NCI-H345 (cell line): ENCODE data around the gene SHROOM1.
"Not testable (repeated sequence)": the region's sequence is repeated elsewhere in the genome, so short reads cannot be mapped to it uniquely, and the experiment has no call there.

Experiments
- DNase-seq: peaks from one replicate; lab custom pipeline; 2025; lab: John Stamatoyannopoulos, UW

Gene SHROOM1

DNA sequence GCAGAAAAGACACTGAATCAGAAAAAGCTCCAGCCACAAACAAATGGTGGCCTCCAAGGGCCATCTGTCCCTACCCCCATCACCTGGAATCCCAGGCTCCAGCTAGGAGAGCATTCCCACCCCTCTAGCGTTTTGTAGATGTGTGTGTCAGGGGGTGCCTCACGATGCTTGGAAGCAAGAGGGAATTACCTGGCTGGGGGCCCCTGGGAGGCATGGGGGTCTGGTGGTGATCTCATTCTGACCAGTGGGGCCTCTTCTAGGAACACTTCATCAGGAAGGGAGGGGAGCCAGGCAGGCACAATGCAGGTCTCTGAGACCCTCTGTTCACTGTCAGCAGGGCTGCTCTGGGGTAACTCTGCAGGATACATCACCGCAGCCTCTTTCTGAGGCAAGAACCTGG is 6.0 kb downstream of the SHROOM1 start:
- no peak for DNase-seq

DNA sequence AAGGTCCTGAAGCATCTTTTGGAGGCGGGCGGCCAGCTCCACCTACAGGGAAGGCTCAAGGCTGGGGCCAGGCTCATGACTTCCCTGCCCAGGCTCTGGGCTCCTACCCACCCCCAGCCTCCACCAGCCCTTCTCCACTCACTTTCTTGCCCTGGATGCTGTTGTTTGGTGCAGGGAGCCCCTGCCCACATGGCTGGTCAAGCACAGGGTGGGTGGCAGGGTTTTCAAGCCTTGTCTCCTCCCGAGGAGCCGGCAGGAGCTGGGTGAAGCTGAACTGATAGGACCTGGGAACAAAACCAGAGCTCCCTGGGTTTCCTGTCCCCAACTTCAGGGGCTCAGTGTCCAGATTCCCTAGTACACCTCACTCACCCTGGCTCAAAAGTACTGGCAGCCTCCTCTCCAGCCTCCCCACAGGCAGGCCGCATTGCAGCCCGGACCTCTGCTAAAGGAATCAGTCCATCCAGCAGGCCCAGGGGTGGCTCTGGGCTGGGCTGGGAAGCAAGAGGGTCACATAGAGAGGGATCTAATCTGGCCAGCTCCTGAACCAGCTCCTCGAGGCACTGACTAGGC is 6.9 kb downstream of the SHROOM1 start:
- no peak for DNase-seq

DNA sequence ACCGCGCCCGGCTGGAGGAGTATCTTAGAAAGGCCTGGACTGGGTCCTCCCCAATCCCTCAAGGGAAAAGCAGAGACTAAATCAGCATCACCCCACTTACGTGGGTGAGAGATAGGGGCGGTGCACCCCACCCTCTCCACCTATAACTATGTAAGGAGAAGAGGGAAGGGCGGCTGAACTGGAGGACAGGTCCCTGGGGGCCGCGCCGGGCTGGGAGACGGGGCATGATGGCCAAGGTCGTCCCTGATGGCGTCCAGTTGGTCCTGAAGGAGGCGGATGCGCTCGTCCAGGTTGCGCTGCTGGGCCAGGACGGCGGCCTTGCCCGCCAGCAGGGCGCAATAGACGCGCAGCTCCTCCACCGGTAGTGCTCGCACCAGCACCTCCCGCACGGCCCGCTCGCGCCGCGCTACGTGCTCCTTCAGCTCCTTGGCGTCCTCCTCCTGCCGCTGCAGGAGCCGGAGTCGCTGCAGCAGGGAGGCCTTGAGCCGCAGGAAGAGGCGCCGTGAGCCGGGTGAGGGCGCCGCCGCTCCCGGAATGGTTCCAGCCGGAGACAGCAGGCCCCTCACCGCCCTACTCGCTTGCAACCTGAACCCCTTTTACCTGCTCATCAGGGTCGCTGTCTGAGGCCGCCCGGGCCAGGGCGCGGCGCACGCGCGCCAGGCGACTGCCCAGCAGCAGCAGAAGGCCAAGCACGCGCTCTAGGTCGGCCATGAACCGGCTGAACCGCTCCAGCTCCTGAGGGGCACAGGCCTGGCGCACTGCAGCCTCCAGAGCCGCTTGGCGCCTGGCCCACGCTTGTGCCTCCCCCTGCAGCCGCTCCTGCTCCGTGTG is 7.6 kb downstream of the SHROOM1 start:
- DNase-seq, result no peak

DNA sequence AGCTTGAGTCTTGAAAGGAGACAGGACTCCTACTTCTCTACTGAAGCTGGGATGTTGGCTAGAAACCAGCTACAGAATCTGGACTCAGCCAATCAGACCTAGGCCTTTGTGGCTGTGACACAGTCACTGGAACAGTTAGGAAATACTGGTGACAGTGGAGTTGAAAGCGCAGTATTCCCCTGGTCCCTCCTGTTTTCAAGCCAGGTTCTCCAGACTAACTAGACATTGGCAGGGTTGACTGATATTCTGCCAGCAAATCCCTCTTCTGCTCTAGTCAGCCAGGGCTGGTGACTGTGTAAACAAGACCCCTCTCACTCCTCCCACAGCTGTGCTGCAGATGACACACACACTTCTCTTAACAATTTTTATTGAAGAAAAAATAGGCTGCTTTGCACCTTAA is 8.7 kb downstream of the SHROOM1 start:
- DNase-seq, result no peak

DNA sequence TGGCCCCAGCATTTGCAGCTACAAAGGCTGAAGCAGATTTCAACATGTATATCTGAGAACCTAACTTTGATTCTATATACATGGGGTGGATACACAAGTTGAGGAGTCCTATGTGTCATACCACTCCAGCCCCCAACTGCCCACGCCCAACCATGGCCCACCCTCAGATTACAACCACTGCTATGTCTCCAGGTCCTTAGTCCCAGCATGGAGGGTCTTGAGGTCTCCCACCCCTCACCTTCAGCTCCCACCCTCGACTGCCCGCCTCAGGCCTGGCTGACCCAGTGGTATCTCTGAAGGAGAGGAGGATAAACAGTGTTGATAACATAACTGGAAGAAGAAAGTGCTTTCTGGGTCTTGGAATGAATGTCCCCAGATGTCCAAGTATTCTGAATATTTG is 9.1 kb downstream of the SHROOM1 start:
- no peak for DNase-seq

DNA sequence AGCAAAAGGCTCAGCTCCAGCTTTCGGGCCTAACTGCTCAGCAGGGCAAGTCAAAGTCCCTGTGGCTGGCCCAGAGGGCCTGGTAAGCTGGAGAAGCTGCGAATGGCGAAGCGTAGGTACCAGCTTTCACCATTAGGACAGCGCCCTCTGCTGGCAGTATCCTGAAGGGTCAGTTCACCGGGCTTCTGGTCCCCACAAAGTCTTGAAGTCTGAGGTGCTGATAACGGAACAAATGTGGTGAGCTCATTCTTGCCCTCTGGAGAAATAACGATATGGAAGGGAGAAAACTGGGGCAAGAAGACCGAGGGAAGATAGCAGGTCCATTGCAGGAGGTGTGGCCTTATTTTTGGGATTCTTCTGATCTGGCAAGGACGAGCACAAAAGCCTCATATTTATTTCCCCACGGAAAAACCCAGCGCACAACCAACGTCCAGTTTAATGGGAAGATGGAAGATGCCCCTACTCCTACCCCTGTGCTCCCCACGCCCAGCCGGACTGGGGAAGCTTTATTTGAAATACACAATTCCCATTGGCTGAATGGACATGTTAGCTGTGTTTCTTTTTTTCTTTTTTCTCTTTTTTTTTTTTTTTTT is 10.2 kb downstream of the SHROOM1 start:
- DNase-seq, result peak; percentile 81

DNA sequence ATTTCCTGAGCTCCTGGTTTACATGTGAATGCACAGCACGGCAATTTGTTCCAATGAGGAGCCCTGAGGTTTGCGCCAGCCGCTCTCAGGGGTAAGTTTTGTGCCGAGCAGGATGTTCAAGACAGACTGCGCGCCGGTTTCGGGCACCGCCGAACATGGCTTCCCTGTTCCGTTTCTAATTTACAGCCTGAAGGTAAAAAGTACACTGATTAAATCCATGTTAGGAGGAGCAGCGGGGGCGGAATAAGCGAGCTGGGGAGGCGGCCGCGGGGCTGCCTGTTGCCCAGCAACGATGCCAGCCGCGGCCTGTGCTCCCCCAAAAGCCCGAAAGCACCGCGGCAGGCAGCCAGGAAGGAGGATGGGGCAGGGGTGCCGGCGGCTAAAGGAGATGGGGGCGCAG is 11.0 kb downstream of the SHROOM1 start:
- no peak for DNase-seq

DNA sequence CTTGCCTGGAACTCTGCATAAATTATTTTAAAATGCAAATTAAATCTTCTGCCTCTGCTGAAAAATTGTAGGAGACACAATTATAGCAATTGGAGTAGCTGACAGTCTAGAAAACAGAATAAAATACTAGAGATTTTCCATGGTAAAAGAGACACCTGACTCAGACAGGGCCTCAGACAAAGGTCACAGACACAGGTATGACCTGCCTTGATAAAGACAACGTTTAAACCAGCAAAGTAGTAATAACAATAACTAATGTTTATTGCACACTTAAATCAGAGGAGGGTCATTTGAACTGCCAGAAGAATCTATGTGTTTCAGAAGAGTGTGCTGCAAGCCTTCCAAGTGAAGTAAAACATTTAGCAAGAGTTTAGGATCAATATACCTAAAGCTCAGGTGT is 13.4 kb downstream of the SHROOM1 start:
- DNase-seq, result no peak

DNA sequence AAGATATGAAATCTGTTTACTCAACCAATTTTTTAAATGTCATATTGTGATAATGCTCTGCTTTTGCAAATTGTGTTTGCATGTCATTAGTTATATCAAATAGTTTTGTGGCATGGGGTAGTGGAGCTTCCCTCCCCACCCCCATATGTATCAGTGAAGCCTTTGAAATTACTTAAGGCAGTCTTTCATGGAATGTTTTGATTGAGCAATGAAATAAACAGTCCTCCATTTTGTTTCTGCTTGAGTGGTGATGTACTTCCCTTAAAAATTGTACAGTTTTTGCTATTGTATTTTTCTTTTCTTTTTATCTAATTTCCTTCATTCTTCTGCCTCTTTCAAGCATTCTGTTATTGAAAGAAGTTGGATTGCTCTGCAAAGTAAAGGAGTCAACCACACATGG is 13.9 kb downstream of the SHROOM1 start:
- no peak for DNase-seq

DNA sequence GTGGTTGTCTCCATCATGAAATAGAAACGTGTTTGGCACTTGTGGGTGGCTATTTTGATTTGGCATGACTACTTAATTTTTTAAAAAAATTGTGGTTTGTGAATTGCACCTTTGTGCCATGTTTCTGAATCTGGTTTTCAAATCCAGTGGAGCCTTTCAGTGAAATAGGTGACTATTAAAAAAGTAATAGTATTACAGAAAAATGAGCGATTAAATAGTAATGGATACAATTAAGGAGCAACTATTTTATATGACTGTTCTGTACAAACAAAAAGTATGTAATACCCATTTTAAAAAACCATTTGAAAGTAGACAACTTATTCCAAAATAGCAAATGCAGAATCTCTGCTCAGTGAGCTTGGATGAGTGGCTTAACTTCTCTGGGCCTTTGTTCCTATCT is 14.4 kb downstream of the SHROOM1 start:
- DNase-seq, result no peak

DNA sequence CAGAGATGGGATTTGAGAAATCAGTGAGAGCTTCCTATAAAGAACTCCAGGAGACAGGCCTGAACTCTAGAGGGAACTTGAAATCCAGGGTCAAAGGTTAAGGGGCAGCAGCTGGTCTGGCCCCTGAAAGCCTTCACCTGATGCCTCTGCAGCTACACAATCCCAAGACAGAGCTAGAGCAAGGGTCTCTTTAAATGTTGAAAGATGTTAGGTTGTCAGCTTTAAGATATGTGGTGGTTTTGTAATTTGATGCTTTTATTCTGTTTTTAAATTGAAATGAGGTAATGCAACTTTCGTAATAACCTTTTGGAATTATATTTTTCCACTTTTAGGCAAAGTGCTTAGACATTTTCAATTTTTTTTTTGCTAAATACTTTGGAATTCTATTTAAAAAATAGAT is 15.0 kb downstream of the SHROOM1 start:
- DNase-seq, result no peak

DNA sequence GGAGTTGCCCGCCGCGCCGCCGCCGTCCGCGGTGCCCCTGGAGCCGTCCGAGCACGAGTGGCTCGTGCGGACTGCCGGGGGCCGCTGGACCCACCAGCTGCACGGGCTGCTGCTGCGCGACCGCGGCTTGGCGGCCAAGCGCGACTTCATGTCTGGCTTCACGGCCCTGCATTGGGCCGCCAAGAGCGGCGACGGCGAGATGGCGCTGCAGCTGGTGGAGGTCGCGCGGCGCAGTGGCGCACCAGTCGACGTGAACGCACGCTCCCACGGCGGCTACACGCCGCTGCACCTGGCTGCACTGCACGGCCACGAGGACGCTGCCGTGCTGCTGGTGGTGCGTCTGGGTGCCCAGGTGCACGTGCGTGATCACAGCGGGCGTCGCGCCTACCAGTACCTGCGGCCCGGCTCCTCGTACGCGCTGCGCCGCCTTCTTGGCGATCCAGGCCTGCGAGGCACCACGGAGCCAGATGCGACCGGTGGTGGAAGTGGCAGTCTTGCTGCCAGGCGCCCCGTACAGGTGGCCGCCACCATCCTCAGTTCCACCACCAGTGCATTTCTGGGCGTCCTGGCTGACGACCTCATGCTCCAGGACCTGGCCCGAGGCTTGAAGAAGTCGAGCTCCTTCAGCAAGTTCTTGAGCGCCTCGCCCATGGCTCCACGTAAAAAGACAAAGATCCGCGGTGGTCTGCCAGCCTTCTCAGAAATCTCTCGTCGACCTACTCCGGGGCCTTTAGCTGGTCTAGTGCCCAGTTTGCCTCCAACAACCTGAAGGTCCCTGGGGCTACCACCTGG is 15.7 kb downstream of the SHROOM1 start:
- no peak for DNase-seq

DNA sequence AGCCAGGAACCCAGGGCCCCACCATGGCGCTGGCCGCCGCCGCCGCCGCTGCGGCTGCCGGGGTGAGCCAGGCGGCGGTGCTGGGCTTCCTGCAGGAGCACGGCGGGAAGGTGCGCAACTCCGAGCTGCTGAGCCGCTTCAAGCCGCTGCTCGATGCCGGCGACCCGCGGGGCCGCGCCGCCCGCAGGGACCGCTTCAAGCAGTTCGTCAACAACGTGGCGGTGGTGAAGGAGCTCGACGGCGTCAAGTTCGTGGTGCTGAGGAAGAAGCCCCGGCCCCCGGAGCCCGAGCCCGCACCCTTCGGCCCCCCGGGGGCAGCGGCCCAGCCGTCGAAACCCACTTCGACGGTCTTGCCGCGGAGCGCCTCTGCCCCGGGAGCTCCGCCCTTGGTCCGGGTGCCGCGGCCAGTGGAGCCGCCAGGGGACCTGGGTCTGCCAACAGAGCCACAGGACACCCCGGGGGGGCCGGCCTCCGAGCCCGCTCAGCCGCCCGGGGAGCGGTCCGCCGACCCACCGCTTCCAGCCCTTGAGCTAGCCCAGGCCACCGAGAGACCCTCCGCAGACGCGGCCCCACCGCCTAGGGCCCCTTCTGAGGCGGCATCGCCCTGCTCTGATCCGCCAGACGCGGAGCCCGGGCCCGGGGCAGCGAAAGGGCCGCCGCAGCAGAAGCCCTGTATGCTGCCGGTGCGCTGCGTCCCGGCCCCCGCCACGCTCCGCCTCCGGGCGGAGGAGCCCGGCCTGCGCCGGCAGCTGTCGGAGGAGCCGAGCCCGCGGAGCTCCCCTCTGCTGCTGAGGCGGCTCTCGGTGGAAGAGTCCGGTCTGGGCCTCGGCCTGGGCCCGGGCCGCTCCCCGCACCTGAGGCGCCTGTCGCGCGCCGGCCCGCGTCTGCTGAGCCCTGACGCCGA is 16.6 kb downstream of the SHROOM1 start:
- DNase-seq, result peak; percentile 6

DNA sequence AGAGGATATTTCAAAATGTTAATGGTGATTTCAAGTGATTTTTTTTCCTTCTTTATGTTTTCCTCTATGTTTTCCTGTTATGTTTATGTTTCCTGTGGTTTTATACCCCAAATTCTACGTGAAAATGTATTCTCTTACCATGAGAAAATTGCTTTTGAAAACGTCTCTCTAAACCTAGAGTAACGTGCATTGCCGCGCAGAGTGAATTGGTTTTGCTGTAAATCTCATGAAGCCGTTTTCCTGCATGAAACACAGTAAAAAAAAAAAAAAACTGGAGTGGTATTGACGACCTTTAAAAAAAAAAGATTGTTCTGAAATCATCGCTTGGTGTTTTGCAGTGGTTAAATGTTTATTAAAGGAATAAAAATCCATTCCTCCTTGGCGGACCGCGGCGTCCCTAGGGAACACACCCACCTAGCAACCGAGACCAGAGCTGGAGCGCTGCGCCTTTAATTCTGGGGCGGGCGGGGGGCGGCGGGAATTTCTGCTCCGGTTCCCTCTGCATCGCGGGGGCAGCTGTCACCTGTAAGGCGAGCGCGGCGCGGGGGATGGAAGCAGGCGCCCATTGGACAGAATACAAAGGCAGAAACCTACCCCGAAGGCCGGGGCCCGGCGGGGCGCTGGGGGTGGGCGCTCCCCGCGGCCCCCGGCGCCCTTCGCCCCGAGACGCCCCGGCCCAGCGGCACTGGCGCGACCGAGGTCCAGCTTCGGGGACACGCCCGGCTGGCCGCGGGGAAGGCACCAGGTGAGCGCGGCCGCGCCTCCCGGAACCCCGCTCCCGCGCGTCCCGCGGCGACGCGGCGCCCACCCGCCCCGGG is 17.5 kb downstream of the SHROOM1 start, which contains the start of gene SOWAHA:
TSS of gene SOWAHA (plus strand) at position 522 of the 818 bp plus-strand sequence. CDS start 320 bp downstream, outside the sequence.
- DNase-seq, result peak; percentile 56

DNA sequence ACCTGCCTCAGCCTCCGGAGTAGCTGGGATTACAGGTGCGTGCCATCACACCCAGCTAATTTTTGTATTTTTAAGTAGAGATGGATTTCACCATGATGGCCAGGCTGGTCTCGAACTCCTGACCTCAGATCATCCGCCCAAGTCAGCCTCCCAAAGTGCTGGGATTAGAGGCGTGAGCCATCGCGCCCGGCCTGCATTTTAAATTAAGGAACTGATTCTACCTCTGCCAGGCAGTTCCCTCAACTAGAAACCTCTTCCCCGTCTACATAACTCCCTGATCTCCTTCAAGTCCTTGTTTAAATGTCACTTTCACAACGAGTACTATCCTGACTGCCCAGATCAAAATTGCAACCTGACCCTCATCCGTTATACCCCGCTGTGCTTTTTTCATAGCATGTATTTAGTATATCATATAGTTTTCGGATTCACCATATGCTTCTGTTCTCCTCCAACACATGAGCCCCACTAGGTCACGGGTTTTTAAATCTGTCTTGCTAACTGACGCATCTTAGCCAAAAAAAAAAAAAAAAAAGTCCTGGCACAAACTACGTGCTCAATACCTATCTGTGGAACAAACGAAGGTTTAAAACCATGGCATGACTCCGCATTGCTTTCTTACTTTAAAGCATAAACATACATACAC is 18.2 kb downstream of the SHROOM1 start:
- no peak for DNase-seq

DNA sequence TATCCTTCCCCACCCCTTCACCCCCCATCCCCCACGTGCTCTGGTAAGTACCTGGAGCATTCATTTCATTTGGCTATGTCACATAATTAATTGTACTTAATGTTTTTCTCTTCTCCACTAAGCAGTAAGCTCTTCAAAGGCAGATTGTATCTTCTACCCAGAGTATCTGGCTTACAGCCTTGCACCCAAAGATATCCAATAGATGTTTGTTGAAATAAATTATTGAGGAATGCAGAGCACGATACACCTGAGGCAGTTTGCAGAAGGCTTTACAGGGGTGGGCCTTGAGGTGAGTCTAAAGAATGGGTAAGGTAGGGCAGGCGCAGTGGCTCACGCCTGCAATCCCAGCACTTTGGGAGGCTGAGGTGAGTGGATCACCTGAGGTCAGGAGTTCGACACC is 19.8 kb downstream of the SHROOM1 start:
- DNase-seq, result no peak

DNA sequence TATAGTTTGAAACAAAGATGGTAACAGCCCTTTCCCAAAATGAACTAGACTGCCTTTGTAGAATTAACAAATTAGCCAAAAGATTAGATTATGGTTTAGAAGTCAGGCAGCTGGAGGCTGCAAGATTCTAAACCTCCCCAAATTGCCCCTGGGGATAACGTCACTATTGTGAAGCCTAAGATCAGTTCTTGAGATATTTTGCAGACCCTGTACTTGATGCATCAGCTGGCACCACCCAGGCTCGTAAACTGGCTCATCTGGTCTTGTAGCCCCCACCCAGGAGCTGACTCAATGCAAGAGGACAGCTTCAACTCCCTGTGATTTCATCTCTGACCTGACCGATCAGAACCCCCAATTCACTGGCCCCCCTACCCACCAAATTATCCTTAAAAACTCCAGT is 21.6 kb downstream of the SHROOM1 start:
- no peak for DNase-seq

DNA sequence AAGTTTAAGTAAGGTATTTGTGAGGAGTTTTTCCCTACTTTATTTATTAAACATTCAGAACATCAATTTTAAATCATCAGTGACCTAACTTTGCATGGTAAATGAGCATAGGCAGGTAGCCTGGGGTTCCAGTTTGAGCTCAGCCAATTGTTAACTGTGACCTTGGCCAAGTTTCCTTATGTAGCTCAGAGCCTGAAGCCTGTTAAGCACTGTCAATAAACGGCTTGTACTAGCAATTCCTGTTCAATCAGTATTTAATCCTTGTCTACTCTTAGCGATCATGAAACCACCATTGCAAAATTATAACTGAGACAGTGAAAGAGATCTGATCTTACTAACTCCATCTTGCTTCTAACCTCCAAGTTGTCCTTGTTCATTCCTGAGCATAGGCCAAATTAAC is 22.0 kb downstream of the SHROOM1 start:
- no peak for DNase-seq

DNA sequence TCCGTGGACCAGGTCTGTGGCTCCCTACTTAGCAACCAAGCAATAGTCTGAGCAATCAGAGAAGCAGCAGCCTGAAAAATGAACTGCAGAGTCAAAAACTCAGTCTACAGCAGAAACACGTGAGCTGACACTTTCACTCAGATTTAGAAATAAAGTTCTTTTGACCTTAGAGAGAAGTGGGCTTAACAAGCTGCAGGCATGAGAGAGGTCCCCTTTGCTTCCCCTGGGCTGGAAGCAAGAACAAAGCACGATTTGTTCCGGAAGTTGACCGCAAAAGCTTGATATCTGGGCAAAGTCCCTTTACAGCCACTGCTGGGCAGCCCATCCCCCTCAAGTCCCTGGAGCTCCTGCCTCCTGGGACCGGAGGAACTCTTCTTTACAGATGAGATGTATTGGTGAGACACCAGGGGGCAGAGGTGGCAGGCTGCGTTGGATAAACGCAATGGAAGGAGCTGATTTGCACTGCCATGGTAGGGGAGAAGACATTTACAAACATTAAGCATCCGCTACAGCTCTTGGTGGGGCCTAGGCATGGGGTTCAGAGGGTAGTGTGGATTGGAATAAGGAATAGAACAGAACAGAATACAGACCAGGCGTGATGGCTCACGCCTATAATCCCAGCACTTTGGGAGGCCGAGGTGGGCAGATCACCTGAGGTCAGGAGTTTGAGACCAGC is 23.1 kb downstream of the SHROOM1 start:
- no peak for DNase-seq

DNA sequence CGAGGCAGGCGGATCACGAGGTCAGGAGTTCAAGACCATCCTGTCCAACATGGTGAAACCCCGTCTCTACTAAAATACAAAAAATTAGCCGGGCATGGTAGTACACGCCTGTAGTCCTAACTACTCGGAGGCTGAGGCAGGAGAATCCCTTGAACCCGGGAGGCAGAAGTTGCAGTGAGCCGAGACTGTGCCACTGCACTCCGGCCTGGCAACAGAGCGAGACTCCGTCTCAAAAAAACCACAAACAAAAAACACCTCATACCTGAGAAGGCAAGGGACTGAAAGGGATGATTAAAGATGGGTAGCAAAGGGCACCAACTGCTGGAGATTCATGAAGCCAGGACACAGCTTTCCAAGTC is 23.7 kb downstream of the SHROOM1 start:
- not testable (repeated sequence) for DNase-seq
